ENCODE data around the gene SLC5A1.

DNA sequence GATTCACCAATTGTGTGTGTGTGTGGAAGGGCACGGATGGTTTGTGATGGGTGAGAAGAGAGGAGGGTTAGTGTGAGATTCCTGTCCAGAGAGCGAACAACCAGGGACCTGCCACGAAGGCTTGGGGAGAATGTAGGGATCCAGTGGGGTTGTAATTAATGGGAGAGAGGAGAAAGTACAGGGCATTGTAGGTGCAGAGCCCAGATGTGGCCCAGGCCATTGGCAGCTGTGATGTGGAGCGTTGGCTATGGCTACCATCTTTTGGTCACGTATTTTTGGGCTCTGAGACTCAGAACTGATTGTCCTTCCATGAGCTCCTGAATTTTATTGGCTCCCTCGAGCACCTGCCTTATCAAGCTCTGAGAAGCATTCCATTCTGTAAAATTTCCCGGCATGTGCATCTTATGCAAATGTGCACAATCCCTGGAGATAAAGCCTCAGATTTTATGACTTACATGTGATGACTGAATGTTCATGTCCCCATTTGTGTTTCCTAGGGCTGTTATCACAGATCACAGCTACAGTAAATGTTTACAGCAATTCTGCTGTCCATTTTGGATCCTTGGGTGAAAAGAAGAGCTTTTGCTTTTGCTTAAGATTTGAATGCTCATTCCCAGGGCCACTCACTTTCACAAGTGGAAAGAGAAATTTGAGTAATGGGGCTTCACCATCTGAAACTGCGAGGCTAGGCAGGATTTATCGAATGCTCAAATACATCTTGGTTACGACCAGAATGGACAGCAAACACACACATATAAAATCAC is 33.1 kb downstream of the SLC5A1 start:
- TF ChIP-seq, protein P1, sequence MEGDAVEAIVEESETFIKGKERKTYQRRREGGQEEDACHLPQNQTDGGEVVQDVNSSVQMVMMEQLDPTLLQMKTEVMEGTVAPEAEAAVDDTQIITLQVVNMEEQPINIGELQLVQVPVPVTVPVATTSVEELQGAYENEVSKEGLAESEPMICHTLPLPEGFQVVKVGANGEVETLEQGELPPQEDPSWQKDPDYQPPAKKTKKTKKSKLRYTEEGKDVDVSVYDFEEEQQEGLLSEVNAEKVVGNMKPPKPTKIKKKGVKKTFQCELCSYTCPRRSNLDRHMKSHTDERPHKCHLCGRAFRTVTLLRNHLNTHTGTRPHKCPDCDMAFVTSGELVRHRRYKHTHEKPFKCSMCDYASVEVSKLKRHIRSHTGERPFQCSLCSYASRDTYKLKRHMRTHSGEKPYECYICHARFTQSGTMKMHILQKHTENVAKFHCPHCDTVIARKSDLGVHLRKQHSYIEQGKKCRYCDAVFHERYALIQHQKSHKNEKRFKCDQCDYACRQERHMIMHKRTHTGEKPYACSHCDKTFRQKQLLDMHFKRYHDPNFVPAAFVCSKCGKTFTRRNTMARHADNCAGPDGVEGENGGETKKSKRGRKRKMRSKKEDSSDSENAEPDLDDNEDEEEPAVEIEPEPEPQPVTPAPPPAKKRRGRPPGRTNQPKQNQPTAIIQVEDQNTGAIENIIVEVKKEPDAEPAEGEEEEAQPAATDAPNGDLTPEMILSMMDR (IDR thresholded peaks at IDR 0.05): no peak
- no peak for TF ChIP-seq POLR2A (IDR thresholded peaks at IDR 0.05)
